Panc1 (cell line): ENCODE data around the gene RETREG3. TPM values are rescaled to one million over a fixed set of nuclear protein-coding genes. Genes with fewer than 3 reads are reported as not detected.

ENCODE experiments used
- ATAC-seq: fragments of 200-7000 bp; cut with Tn5 transposase; 2 replicates; pipeline ENCODE4 v1.9.1; 2020; ENCODE audit warnings: mild to moderate bottlenecking, moderate library complexity
- BruUV-seq: library from RNA; stranded (reverse); fragments of 400-500 nt; replicated peaks from 2 replicates; lab custom pipeline; 2021; lab: Mats Ljungman, UMichigan
- CTCF ChIA-PET: fragments of 300-600 bp; sonication (Branson Sonifier 250); formaldehyde crosslinking; loops from one replicate; lab custom pipeline; 2022; ENCODE audit warnings: antibody characterized with exemption; lab: Charles Lee
- POLR2A ChIA-PET: fragments of 300-600 bp; sonication (Branson Sonifier 250); formaldehyde crosslinking; loops from one replicate; lab custom pipeline; 2022; ENCODE audit warnings: antibody characterized with exemption; lab: Charles Lee
- DNase-seq: peaks from one replicate; pipeline ENCODE4 v3.0.0-alpha.2; 2010; ENCODE audit warnings: low read depth, low spot score
- H3K27ac ChIP-seq: 2 replicates; pipeline ENCODE4 v1.5.1; 2011; ENCODE audit warnings: mild to moderate bottlenecking, low read length, inconsistent platforms
- H3K27me3 ChIP-seq: fragments of 200-500 bp; sonication (Bioruptor generic); 2 replicates; pipeline ENCODE4 v1.6.0; 2014; ENCODE audit warnings: low read length, inconsistent platforms; ENCODE audit not compliant: control insufficient read depth, insufficient read depth
- H3K36me3 ChIP-seq: fragments of 200-500 bp; sonication (Bioruptor generic); 2 replicates; pipeline ENCODE4 v1.5.1; 2014; ENCODE audit warnings: inconsistent platforms, mild to moderate bottlenecking, low read length, moderate library complexity; ENCODE audit not compliant: control insufficient read depth, insufficient read depth
- H3K4me1 ChIP-seq: 2 replicates; pipeline ENCODE4 v1.5.1; 2011; ENCODE audit warnings: inconsistent platforms, mild to moderate bottlenecking, low read length, moderate library complexity; ENCODE audit not compliant: control insufficient read depth, insufficient read depth
- H3K4me3 ChIP-seq, 2 experiments: 2 replicates each; pipeline ENCODE4 v1.5.1; 2011 to 2012; ENCODE audit warnings: low read depth in 2 of 2, low read length in 2 of 2, mild to moderate bottlenecking in 2 of 2, inconsistent platforms in 1 of 2, moderate library complexity in 1 of 2
- H3K9me3 ChIP-seq: fragments of 200-500 bp; sonication (Bioruptor generic); 2 replicates; pipeline ENCODE4 v1.5.1; 2014; ENCODE audit warnings: low read depth, mild to moderate bottlenecking, inconsistent platforms, low read length, moderate library complexity; ENCODE audit not compliant: control insufficient read depth, insufficient read depth
- CTCF ChIP-seq: fragments of 450-650 bp; IDR thresholded peaks from 2 replicates; pipeline ENCODE4 v1.5.1; 2017; ENCODE audit warnings: mild to moderate bottlenecking
- POLR2AphosphoS5 ChIP-seq: IDR thresholded peaks from 2 replicates; pipeline ENCODE4 v1.6.1; 2012; ENCODE audit warnings: mild to moderate bottlenecking, low read depth, low read length, moderate library complexity
- REST ChIP-seq, 2 experiments: IDR thresholded peaks; 2 replicates each; pipeline ENCODE4 v1.6.1; 2011 to 2012; ENCODE audit warnings: low read depth in 2 of 2, control low read depth in 1 of 2, low read length in 1 of 2, mild to moderate bottlenecking in 1 of 2, moderate library complexity in 1 of 2; ENCODE audit not compliant: insufficient read depth in 1 of 2
- SIN3A ChIP-seq: IDR thresholded peaks from 2 replicates; pipeline ENCODE4 v1.6.1; 2012; ENCODE audit warnings: low read depth, mild to moderate bottlenecking, low read length, moderate library complexity, borderline replicate concordance; ENCODE audit not compliant: insufficient read depth
- TCF7L2 ChIP-seq: IDR thresholded peaks from 2 replicates; pipeline ENCODE4 v1.6.1; 2011; ENCODE audit warnings: mild to moderate bottlenecking, low read depth, low read length, inconsistent platforms
- in situ Hi-C: cut with HindIII; loops from 2 replicates; pipeline ENCODE4 v1.10.0; 2016; ENCODE audit warnings: low sequenced_read_pairs, low pct_unique_long_range_greater_than_20kb
- intact Hi-C: fragments of 100-400 bp; cut with micrococcal nuclease; formaldehyde crosslinking; loops from one replicate; pipeline ENCODE4 v1.10.0; 2022; ENCODE audit not compliant: unreplicated experiment
- total RNA-seq: library from RNA; stranded (reverse); gene quantifications from one replicate; pipeline ENCODE4 v1.2.1, GENCODE V29; 2021; ENCODE audit not compliant: unreplicated experiment

The RETREG3 gene
- total RNA-seq, 1 experiment from 2014 or later = 42.3 TPM

DNA sequence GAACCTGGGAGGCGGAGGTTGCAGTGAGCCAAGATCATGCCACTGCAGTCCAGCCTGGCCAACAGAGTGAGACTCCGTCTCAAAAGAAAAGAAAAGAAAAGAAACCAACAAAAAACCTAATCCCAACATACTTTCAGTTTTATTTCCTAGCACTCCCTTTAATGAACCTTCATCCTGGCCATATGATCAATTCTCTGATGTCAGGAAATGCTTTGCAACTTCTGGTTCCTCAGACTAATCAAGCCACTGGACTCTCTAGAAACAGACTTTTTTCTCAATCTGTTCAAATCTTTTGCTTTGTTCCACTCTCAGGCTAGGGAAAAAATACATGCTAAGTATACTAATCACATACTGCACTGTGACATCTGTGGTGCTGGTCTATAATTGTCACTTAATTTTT, 18.3 kb downstream of the RETREG3 start:
- Histone ChIP-seq H3K27ac (no peak overlapping the region), H3K4me3 (no peak overlapping the region), H3K36me3 (no peaks in the 10 kb centered on the region; the same call in 1 of the 2 replicates), H3K4me1 (no peaks in the 10 kb centered on the region), H3K27me3 (no peaks in the 10 kb centered on the region), H3K9me3 (no peaks in the 10 kb centered on the region)
- in situ Hi-C loops (no loop called here), intact Hi-C loops (no loop called here)
- DNase-seq = no peak
- no peak for TF ChIP-seq REST (IDR thresholded peaks at IDR 0.05; ENCODE audit: insufficient read depth in 1 of 2, low read depth in 2 of 2, low read length in 1 of 2)
- no peak for TF ChIP-seq CTCF
- TF ChIP-seq TCF7L2 = no peak
- TF ChIP-seq POLR2AphosphoS5 = no peak
- TF ChIP-seq SIN3A = no peak
- no TSS peak for BruUV-seq
- POLR2A ChIA-PET = interaction anchor here (0.6 kb wide), 1 partner anchor 82 kb away, joined by 4 read pairs; no protein-coding TSS in a partner anchor
- CTCF ChIA-PET = no interaction called here
- no peak for ATAC-seq

GRCh38 chr17:42586514-42587230, 22.5 kb downstream of the RETREG3 start:
- CTCF ChIA-PET = no interaction called here
- ATAC-seq = no peak
- H3K27ac ChIP-seq = no peak overlapping the region
- H3K4me3 ChIP-seq = no peak overlapping the region
- DNase-seq = no peak
- peaks cover 7% of the 10 kb centered on the region for H3K36me3 ChIP-seq
- in situ Hi-C loops = no loop called here
- POLR2A ChIA-PET = no interaction called here
- intact Hi-C loops = no loop called here
- no TSS peak for BruUV-seq
- TF ChIP-seq TCF7L2 = no peak
- no peak for TF ChIP-seq CTCF
- no peak for TF ChIP-seq REST (IDR thresholded peaks at IDR 0.05; ENCODE audit: insufficient read depth in 1 of 2, low read depth in 2 of 2, low read length in 1 of 2)
- no peak for TF ChIP-seq SIN3A
- TF ChIP-seq POLR2AphosphoS5 = no peak
- H3K4me1 ChIP-seq = no peaks in the 10 kb centered on the region
- no peaks in the 10 kb centered on the region for H3K27me3 ChIP-seq
- H3K9me3 ChIP-seq = no peaks in the 10 kb centered on the region
